Activated gamma-delta T cell (primary cell): Measurements from ENCODE around the gene HMCN1.
"Not testable (repeated sequence)": the region's sequence is repeated elsewhere in the genome, so short reads cannot be mapped to it uniquely, and the experiment has no call there.

Experiments used
- DNase-seq: peaks from one replicate; lab custom pipeline; 2025; lab: John Stamatoyannopoulos, UW

HMCN1 gene

GRCh38 chr1:185741551-185741950 lies 7.4 kb downstream of the HMCN1 start:
- DNase-seq = no peak

DNA sequence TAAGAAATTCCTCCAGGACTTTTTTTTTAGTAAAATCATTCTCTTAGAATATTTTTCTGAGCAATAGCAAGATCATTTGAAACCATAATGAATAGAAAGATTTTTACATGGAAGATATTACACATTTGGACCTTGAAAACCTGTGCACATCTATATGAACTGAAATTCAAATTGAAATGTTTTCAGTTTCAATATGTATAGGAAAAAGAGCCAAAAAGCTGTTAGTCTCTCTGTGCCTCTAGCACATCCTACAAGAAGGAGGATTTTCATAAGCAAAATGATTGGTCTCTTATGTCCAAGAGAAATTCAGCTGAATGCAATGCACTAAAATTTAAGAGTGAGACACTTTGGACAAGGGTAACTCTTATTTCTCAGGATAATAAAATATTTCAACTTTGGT lies 8.2 kb downstream of the HMCN1 start:
- no peak for DNase-seq

DNA sequence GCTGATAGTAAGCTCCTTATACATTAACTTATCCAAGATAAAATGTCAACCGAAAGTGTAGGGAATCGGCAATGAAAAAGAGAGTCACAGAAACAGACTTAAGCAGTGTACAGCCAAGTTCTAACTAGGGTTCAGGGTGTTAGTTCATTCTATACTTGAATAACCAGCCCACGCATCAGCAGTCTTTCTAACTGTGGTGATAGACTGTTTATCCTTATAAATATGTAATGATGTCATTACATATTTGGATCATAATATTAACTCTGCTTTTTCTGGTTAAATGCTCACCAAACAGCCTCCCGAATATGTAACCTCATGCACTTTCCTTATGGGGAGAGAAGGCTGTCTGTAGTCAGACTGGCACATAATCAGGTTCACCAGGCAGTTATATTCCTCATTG lies 11.0 kb downstream of the HMCN1 start:
- DNase-seq = no peak

DNA sequence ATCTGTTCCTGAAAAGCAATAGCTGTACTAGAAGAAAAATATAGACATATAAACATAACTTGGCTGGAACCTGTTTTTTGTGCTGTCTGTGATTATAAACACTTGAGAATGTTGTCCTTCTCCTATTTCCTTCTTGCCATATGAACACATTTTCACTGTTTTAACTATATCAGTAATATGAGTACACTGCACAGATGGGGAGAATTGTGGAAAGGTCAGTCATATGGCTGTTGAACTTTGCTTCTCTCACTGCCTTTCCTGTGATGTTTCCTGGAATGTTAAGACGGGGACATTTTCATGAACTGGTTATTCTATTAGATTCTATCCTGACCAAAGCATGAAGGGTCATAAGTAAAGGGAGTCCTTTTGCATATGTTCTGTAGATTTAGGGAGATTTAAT lies 24.9 kb downstream of the HMCN1 start:
- no peak for DNase-seq

- no peak for DNase-seq
These were observed 27.6 kb downstream of the HMCN1 start for GRCh38 chr1:185761841-185762240.

GRCh38 chr1:185767508-185768120 lies 33.4 kb downstream of the HMCN1 start:
- DNase-seq = no peak

GRCh38 chr1:185768371-185768770 lies 34.2 kb downstream of the HMCN1 start:
- no peak for DNase-seq

GRCh38 chr1:185769136-185769535 lies 34.9 kb downstream of the HMCN1 start:
- DNase-seq = no peak

GRCh38 chr1:185774394-185774793 lies 40.2 kb downstream of the HMCN1 start:
- DNase-seq = no peak

DNA sequence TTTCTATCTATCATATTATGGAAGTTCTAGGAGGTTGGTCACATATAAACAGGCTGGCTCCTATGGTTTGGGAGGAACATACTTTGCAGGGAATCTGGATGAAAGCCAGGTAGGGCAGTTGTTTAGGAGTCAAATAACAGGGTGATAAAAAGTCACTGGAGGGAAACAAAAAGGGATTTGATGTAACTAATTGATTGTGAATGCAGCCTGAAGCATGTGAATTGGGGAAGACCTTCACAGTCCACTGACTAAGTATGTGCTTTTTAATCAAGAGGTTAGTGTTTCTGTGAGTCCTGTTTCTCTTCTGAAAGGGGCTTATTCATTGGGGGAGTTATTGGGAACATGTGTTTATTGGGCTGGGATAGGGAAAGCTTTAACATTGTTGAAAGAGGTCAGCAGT lies 41.3 kb downstream of the HMCN1 start:
- no peak for DNase-seq

GRCh38 chr1:185776522-185776921 lies 42.3 kb downstream of the HMCN1 start:
- DNase-seq = no peak

- DNase-seq = not testable (repeated sequence)
These were observed 49.7 kb downstream of the HMCN1 start for GRCh38 chr1:185783860-185784259.

GRCh38 chr1:185785586-185785985 lies 51.4 kb downstream of the HMCN1 start:
- no peak for DNase-seq

DNA sequence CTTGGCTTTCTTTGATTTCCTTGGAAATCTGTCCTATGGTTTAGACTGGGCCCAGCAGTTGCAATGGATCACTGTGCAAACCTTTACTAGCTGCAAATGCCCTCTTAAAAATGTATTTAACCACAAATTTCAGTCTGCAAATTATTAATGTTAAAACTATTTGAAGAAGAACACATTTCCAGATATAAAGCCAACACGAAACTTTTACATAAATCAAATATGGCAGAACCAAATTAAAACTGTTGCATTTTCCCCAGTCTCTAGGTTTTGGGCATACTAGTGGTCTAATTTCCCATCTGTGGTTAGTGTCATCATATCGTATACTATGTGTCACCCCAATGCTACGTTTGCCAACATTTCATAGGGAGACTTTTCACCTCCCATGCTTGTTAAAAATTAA lies 52.3 kb downstream of the HMCN1 start:
- DNase-seq = no peak

- DNase-seq = no peak
These were observed 53.0 kb downstream of the HMCN1 start for GRCh38 chr1:185787238-185787637.

- no peak for DNase-seq
These were observed 54.2 kb downstream of the HMCN1 start for GRCh38 chr1:185788386-185788785.

GRCh38 chr1:185789501-185790193 lies 55.5 kb downstream of the HMCN1 start:
- DNase-seq = no peak

- DNase-seq = no peak
These were observed 56.1 kb downstream of the HMCN1 start for GRCh38 chr1:185790194-185790735.

GRCh38 chr1:185792040-185792439 lies 57.8 kb downstream of the HMCN1 start:
- no peak for DNase-seq

DNA sequence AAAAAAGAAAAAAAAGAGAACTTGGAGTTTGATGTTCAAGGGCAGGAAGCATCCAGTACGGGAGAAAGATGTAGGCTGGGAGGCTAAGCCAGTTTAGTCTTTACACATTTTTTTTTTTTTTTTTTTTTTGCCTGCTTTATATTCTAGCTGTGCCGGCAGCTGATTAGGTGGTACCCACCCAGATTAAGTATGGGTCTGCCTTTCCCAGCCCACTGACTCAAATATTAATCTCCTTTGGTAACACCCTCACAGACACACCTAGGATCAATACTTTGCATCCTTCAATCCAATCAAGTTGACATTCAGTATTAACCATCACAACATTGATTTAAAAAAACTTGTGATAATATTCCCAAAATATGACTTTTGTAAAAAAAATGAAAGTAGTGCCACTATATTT lies 60.3 kb downstream of the HMCN1 start:
- not testable (repeated sequence) for DNase-seq

DNA sequence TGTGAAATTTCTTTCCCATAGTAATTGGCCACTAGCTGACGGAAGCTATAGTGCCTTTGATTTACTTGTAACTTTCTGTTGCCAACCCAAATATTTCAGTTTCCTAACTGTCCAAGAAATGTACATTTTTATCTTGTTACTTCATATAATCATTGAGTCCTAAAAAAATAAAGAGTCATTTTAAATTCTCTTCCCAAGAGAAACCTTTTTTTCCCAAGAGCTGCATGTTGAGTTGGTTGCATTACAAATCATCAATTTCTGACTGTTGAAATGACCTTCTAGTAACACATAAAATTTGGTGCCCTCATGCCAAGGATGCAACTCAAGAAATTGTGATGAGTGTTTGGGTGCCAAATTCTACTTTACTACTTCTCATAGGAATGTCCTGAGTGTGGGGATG lies 61.0 kb downstream of the HMCN1 start:
- DNase-seq = no peak

DNA sequence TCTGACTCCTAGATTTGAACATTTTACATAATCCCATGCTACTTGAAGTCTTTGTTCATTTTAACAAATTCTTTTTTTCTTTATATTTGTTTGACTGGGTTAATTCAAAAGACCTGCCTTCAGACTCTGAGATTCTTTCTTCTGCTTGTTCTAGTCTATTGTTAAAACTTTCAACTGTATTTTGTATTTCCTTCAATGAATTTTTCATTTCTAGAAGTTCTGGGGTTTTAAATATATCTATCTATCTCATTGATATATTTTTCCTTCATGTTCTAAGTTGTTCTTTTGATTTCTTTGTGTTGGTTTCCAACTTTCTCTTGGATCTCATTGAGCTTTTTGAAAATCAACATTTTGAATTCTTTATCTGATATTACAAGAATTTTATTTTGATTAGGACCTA lies 64.3 kb downstream of the HMCN1 start:
- DNase-seq = no peak

DNA sequence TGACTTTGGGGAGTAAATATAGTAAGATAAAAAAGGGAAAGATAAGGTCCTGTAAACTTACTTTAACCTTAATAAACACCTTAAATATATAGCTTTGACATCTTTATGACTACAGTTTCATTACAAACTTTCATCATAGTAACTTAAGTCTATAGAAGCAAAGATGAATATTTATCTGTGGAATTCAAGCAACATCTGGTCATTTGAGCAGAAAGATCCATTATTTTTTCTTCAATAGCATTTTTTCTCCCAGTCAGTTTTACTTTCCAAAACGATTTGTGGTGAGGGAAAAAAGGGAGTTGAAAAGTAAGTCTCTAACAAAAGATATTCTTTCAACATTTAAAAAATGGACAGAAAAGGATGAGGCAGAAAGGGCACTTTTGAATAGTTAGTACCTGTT lies 69.0 kb downstream of the HMCN1 start:
- DNase-seq = no peak

DNA sequence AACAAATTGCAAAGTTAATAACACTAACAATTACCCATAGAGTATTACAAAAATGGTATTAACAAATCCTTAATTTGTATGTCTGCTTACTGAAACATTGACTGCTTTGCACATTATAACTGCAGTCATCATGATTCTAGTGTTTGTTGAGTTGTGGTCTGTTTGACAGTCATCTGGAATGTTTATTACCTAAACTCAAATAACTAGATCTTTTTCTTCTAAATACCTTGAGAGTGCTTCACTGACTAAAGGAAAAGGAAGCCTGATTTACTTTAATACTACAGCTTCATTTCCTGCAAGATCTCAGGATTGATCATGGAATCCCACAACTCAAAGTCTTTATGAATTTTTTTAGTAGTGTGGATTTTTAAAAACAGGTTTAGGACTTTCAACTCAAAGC lies 70.0 kb downstream of the HMCN1 start:
- DNase-seq = no peak
